ENCODE data around the gene PANK4.

PANK4 gene

GRCh38 chr1:2497891-2498290 is 28.5 kb downstream of the PANK4 start:
- no peak for DNase-seq (ENCODE audit: low spot score)

- DNase-seq (ENCODE audit: low spot score): no peak
Observed at GRCh38 chr1:2496746-2497145, 29.6 kb downstream of the PANK4 start.

- no peak for DNase-seq (ENCODE audit: low spot score)
Observed at GRCh38 chr1:2496087-2496622, 30.2 kb downstream of the PANK4 start.

GRCh38 chr1:2495546-2495945 is 30.9 kb downstream of the PANK4 start:
- DNase-seq (ENCODE audit: low spot score): no peak

- no peak for DNase-seq (ENCODE audit: low spot score)
Observed at GRCh38 chr1:2495026-2495425, 31.4 kb downstream of the PANK4 start.

GRCh38 chr1:2494323-2494693 is 32.1 kb downstream of the PANK4 start:
- DNase-seq (ENCODE audit: low spot score): no peak

GRCh38 chr1:2493691-2494322 is 32.6 kb downstream of the PANK4 start:
- DNase-seq (ENCODE audit: low spot score): no peak

- DNase-seq (ENCODE audit: low spot score): no peak
Observed at GRCh38 chr1:2493218-2493617, 33.2 kb downstream of the PANK4 start.

GRCh38 chr1:2492091-2492490 is 34.3 kb downstream of the PANK4 start:
- no peak for DNase-seq (ENCODE audit: low spot score)

- no peak for DNase-seq (ENCODE audit: low spot score)
Observed at GRCh38 chr1:2489615-2490014, 36.8 kb downstream of the PANK4 start.

GRCh38 chr1:2488688-2489087 is 37.7 kb downstream of the PANK4 start:
- no peak for DNase-seq (ENCODE audit: low spot score)

GRCh38 chr1:2486558-2486957 is 39.8 kb downstream of the PANK4 start:
- DNase-seq (ENCODE audit: low spot score): no peak

GRCh38 chr1:2486041-2486440 is 40.4 kb downstream of the PANK4 start:
- no peak for DNase-seq (ENCODE audit: low spot score)

GRCh38 chr1:2483970-2484369 is 42.4 kb downstream of the PANK4 start:
- no peak for DNase-seq (ENCODE audit: low spot score)

- DNase-seq (ENCODE audit: low spot score): no peak
Observed at GRCh38 chr1:2483026-2483425, 43.4 kb downstream of the PANK4 start.

- no peak for DNase-seq (ENCODE audit: low spot score)
Observed at GRCh38 chr1:2482588-2482987, 43.8 kb downstream of the PANK4 start.

- no peak for DNase-seq (ENCODE audit: low spot score)
Observed at GRCh38 chr1:2481885-2482284, 44.5 kb downstream of the PANK4 start.

GRCh38 chr1:2480986-2481364 is 45.4 kb downstream of the PANK4 start:
- no peak for DNase-seq (ENCODE audit: low spot score)

- no peak for DNase-seq (ENCODE audit: low spot score)
Observed at GRCh38 chr1:2480236-2480985, 46.0 kb downstream of the PANK4 start.

GRCh38 chr1:2479618-2480017 is 46.8 kb downstream of the PANK4 start:
- DNase-seq (ENCODE audit: low spot score): no peak

- DNase-seq (ENCODE audit: low spot score): no peak
Observed at GRCh38 chr1:2479186-2479585, 47.2 kb downstream of the PANK4 start.

GRCh38 chr1:2477791-2478499 is 48.5 kb downstream of the PANK4 start:
- no peak for DNase-seq (ENCODE audit: low spot score)

- DNase-seq (ENCODE audit: low spot score): no peak
Observed at GRCh38 chr1:2477309-2477708, 49.1 kb downstream of the PANK4 start.

Data from activated CD4-positive, alpha-beta T cell treated with anti-CD3 and anti-CD28 coated beads, Interleukin-2, Interleukin-4, amounts not matched to agents 100 ng/mL and 50 ng/mL, durations not matched to agents 16 hours and 8 hours (primary cell).